ENCODE measurements around the gene MBNL1. TPM values are rescaled to one million over a fixed set of nuclear protein-coding genes. Genes with fewer than 3 reads are reported as not detected.

Gene MBNL1
- polyA plus RNA-seq, 1 donor (not counting 4 experiments of a cell fraction or from before 2014, with no cell fraction given), result 58.3 TPM

GRCh38 chr3:152331018-152331541 lies 62.4 kb downstream of the MBNL1 start:
- dilution Hi-C loops (cut with MboI; ENCODE audit: extremely low pct_ligation_motif_present, low sequenced_read_pairs), result no loop called here
- peak overlapping the region; percentile 57 for H3K4me2 ChIP-seq (ENCODE audit: control insufficient read depth, extremely low read depth, insufficient read depth, low read depth, low read length)
- H2AFZ ChIP-seq (ENCODE audit: control insufficient read depth, low read length), result no peak overlapping the region
- H3K9me1 ChIP-seq (ENCODE audit: control insufficient read depth, extremely low read depth, insufficient read depth, low read length), result no peaks in the 10 kb centered on the region
- H4K20me1 ChIP-seq (ENCODE audit: control insufficient read depth, extremely low read depth, insufficient read depth, low read length), result no peaks in the 10 kb centered on the region
- H3K27ac ChIP-seq (ENCODE audit: control insufficient read depth, insufficient read depth, low read length), result peak overlapping the region; percentile 59
- peaks cover 0 to 3% of the 10 kb centered on the region in 2 experiments for H3K36me3 ChIP-seq (ENCODE audit: control insufficient read depth in 2 of 2, extremely low read depth in 1 of 2, insufficient read depth in 2 of 2, low read length in 2 of 2)
- H3K9ac ChIP-seq (ENCODE audit: control insufficient read depth, extremely low read depth, insufficient read depth, low read length), result peak overlapping the region; percentile 38
- H3K4me1 ChIP-seq (ENCODE audit: control insufficient read depth, extremely low read depth, insufficient read depth, low read length), result peaks cover 35% of the 10 kb centered on the region
- peaks cover 62% of the 10 kb centered on the region for H3K79me2 ChIP-seq (ENCODE audit: control insufficient read depth, insufficient read depth, low read length)
- no peak for TF ChIP-seq EZH2 (IDR thresholded peaks at IDR 0.05; ENCODE audit: low read length)
- TF ChIP-seq CTCF (optimal IDR thresholded peaks at IDR 0.05 in 1 of 3, IDR thresholded peaks at IDR 0.05 in 1 of 3, conservative IDR thresholded peaks at IDR 0.05 in 1 of 3; ENCODE audit: extremely low read depth in 1 of 3, insufficient read depth in 2 of 3, low read length in 3 of 3), result no peak
- H3K27me3 ChIP-seq (ENCODE audit: control insufficient read depth, extremely low read depth, insufficient read depth, low read length), result no peaks in the 10 kb centered on the region
- peak; percentile 64 for DNase-seq (ENCODE audit: low read depth, low spot score)
- FAIRE-seq, result peak; percentile 23
- no peak overlapping the region for H3K4me3 ChIP-seq (ENCODE audit: control insufficient read depth in 2 of 3, extremely low read depth in 1 of 3, insufficient read depth in 2 of 3, low read depth in 1 of 3, low read length in 3 of 3)
- H3K9me3 ChIP-seq (ENCODE audit: control insufficient read depth, low read depth, low read length), result no peaks in the 10 kb centered on the region

- DNase-seq (ENCODE audit: low read depth, low spot score) (no peak), FAIRE-seq (no peak)
- Histone ChIP-seq H3K9ac (ENCODE audit: control insufficient read depth, extremely low read depth, insufficient read depth, low read length) (no peak overlapping the region), H3K27me3 (ENCODE audit: control insufficient read depth, extremely low read depth, insufficient read depth, low read length) (no peaks in the 10 kb centered on the region), H3K9me1 (ENCODE audit: control insufficient read depth, extremely low read depth, insufficient read depth, low read length) (no peaks in the 10 kb centered on the region), H3K4me1 (ENCODE audit: control insufficient read depth, extremely low read depth, insufficient read depth, low read length) (peaks cover 35% of the 10 kb centered on the region), H4K20me1 (ENCODE audit: control insufficient read depth, extremely low read depth, insufficient read depth, low read length) (no peaks in the 10 kb centered on the region), H3K36me3 (ENCODE audit: control insufficient read depth in 2 of 2, extremely low read depth in 1 of 2, insufficient read depth in 2 of 2, low read length in 2 of 2) (peaks cover 0 to 3% of the 10 kb centered on the region in 2 experiments), H3K27ac (ENCODE audit: control insufficient read depth, insufficient read depth, low read length) (no peak overlapping the region), H2AFZ (ENCODE audit: control insufficient read depth, low read length) (no peak overlapping the region), H3K79me2 (ENCODE audit: control insufficient read depth, insufficient read depth, low read length) (peaks cover 61% of the 10 kb centered on the region), H3K9me3 (ENCODE audit: control insufficient read depth, low read depth, low read length) (no peaks in the 10 kb centered on the region), H3K4me2 (ENCODE audit: control insufficient read depth, extremely low read depth, insufficient read depth, low read depth, low read length) (no peak overlapping the region), H3K4me3 (ENCODE audit: control insufficient read depth in 2 of 3, extremely low read depth in 1 of 3, insufficient read depth in 2 of 3, low read depth in 1 of 3, low read length in 3 of 3) (no peak overlapping the region)
- TF ChIP-seq CTCF (optimal IDR thresholded peaks at IDR 0.05 in 1 of 3, IDR thresholded peaks at IDR 0.05 in 1 of 3, conservative IDR thresholded peaks at IDR 0.05 in 1 of 3; ENCODE audit: extremely low read depth in 1 of 3, insufficient read depth in 2 of 3, low read length in 3 of 3) (no peak), EZH2 (IDR thresholded peaks at IDR 0.05; ENCODE audit: low read length) (no peak)
- dilution Hi-C loops (cut with MboI; ENCODE audit: extremely low pct_ligation_motif_present, low sequenced_read_pairs), result no loop called here
These were observed 63.3 kb downstream of the MBNL1 start for GRCh38 chr3:152331998-152332397.
